Brain microvascular endothelial cell (primary cell): ENCODE results near the gene STAT6.

Experiments
- DNase-seq: peaks from one replicate; pipeline ENCODE4 v3.0.0-alpha.2; 2020
- H3K27ac ChIP-seq: fragments of 250-450 bp; sonication (Bioruptor Pico); 2 replicates; pipeline ENCODE4 v1.5.1; 2020; ENCODE audit warnings: mild to moderate bottlenecking, moderate library complexity
- H3K27me3 ChIP-seq: fragments of 250-450 bp; sonication (Bioruptor Pico); replicated peaks from 2 replicates; pipeline ENCODE4 v1.5.1; 2020; ENCODE audit warnings: mild to moderate bottlenecking
- H3K36me3 ChIP-seq: fragments of 250-450 bp; sonication (Bioruptor Pico); replicated peaks from 2 replicates; pipeline ENCODE4 v1.5.1; 2020; ENCODE audit warnings: mild to moderate bottlenecking
- H3K4me3 ChIP-seq: 2 replicates; pipeline ENCODE4 v1.5.1; 2011; ENCODE audit warnings: low read depth, mild to moderate bottlenecking, control low read depth, low read length, moderate library complexity
- in situ Hi-C: cut with HindIII; loops from 2 replicates; pipeline ENCODE4 v1.10.0; 2017; ENCODE audit warnings: low sequenced_read_pairs, low pct_ligation_motif_present
- TF ChIP-seq, protein P1 (sequence below): IDR thresholded peaks from 2 replicates; pipeline ENCODE4 v1.5.1; 2011; ENCODE audit warnings: low read depth, mild to moderate bottlenecking, moderate library complexity, low read length, control low read depth, inconsistent platforms; ENCODE audit errors: missing control alignments

Gene STAT6

DNA sequence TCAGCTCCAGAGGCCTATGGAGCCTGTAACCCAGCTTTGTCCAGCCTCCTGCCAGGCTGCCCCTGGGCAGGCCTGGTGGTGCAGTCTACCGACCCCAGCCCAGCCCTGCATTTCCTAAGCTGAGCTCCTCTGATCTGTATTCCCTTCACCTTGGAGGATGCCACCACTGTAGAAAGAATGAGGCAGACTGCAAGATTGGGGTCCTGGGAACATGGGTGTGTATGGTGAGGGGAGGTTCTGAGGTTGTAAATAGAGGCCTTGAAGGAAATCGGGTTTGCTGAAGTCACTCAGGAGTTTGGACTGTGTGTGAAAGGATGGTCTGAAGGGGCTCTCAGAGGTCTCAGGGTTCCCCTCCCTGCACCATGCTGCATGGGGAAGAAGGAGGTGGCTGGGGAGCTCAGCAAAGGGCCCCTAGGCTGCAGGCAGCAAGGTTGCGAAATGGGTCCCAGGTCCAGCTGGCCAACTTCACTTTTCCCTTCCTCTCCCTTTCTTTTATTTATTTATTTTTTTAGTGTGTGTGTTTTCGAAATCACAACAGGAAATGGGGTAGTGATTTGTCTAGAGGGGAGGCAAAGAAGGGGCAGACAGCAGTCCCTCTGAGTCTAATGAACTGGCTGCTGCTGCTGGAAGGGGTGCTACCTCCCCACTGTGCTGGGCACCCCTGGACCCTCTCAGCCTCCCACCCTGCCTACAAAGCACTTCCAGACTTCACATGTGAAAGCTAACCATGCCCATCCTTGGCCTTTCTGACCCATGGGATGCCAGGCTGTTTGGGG lies 37.5 kb upstream of the STAT6 start:
- H3K27ac ChIP-seq, result peak overlapping the region; percentile 44
- peaks cover 59% of the 10 kb centered on the region for H3K36me3 ChIP-seq
- TF ChIP-seq, protein P1, sequence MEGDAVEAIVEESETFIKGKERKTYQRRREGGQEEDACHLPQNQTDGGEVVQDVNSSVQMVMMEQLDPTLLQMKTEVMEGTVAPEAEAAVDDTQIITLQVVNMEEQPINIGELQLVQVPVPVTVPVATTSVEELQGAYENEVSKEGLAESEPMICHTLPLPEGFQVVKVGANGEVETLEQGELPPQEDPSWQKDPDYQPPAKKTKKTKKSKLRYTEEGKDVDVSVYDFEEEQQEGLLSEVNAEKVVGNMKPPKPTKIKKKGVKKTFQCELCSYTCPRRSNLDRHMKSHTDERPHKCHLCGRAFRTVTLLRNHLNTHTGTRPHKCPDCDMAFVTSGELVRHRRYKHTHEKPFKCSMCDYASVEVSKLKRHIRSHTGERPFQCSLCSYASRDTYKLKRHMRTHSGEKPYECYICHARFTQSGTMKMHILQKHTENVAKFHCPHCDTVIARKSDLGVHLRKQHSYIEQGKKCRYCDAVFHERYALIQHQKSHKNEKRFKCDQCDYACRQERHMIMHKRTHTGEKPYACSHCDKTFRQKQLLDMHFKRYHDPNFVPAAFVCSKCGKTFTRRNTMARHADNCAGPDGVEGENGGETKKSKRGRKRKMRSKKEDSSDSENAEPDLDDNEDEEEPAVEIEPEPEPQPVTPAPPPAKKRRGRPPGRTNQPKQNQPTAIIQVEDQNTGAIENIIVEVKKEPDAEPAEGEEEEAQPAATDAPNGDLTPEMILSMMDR, result no peak
- H3K4me3 ChIP-seq, result no peak overlapping the region
- no peaks in the 10 kb centered on the region for H3K27me3 ChIP-seq
- no peak for DNase-seq
- in situ Hi-C loops, result no loop called here

DNA sequence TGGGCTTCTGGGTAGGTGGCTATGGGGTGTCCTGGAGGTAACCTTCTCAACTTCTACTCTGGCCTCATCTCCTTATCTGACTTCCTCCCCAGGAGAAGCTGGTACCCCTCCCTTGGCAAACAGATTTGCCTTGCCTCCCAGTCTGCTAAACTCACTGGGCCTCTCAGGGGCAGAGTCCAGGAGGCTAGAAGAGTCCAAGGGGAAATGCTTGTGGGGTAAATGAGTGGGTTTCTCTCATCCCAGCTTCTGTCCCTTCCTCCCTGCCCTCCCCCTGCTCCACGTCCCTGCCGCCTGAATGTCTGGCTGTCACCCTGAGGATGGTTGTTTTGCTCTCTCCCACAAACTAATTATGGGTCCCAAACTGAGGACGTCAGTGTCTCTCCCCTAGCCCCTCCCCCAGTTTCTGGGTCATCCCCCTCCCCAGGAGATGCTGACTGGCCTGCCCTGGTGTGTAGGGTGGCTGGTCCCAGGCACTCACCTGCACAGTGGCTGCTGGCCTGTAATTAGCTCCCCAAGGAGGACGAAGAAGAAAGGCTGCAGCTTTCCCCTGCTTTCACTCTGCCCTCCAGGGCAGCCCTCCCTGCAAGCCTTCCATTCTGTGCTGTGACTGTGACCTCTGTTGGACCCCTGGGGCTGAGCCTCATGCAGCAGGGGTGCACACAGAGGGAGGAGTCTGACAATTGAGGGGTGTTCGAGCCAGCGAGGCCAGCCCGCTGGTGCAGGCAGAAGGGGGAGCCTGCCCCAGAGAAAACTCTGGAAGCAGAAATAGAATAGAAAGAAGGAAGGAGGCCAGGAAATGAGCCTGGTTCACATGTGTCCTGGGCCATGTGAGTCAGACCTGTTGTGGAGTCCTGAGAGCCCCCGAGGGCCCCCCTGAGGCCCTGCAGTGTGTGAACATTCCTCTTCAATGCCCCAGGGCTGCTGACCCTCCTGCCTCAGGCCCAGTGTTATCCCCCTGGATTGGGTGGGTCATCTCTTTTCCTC lies 36.1 kb upstream of the STAT6 start, which contains the start of gene LRP1-AS:
Gene LRP1-AS, minus strand, starts transcription at position 659 of the 984 bp plus-strand sequence.
- peak within 1 kb of the TSS; percentile 18 for H3K27ac ChIP-seq
- H3K27me3 ChIP-seq, result no peaks in the 10 kb centered on the region
- in situ Hi-C loops, result no loop called here
- DNase-seq, result peak; percentile 32
- peaks cover 66% of the 10 kb centered on the region for H3K36me3 ChIP-seq
- TF ChIP-seq, protein P1, result no peak
- H3K4me3 ChIP-seq, result no peak within 1 kb of the TSS

DNA sequence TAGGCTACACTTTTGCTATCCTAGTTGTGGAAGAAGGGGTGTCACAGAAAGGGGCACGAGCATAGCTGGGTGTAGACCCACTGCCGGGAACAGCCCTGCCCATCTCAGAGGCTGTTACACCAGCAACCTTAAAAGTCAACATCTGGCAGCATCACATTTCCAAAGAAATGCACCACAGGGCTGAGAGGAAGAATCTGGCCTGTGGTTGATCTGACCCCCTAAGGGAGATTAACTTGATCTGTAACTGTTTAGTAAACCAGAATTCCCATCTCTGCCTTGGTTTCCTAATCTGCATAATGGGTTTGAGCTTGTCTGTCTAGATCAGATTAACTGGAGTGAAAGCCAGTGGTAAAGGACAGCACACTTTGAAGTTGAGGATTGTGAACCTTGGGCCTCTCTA lies 34.9 kb upstream of the STAT6 start:
- TF ChIP-seq, protein P1, result no peak
- H3K27me3 ChIP-seq, result no peaks in the 10 kb centered on the region
- peaks cover 73% of the 10 kb centered on the region for H3K36me3 ChIP-seq
- H3K27ac ChIP-seq, result no peak overlapping the region
- no peak for DNase-seq
- H3K4me3 ChIP-seq, result no peak overlapping the region
- in situ Hi-C loops, result no loop called here

DNA sequence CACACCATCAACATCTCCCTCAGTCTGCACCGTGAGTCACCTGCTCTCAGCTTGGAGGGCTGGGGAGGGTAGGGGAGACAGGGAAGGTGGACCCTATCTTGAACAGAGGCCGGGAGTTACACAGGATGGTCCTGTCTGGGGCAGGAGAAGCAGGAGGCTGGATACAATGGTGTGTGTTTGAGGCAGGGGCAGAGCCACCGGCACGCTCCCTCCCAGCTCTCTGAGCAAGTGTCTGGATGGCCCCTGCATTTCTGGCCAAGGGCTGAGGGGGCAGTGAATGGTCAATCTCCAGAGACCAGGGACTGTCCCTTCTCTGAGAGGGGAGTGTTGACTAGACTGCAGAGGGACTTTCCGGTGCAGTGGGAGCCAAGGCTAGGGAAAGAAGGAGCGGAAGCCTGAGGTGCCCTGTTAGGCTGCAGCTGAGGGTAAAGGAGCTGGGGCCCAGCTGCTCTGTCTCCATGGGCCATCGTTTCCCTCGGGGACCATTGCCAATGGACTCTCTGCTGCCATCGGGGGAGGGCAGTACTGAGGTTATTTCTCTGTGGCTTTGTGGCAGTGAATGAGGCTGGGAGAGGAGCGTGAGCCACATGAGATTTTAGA lies 34.4 kb upstream of the STAT6 start:
- in situ Hi-C loops, result no loop called here
- no peak overlapping the region for H3K27ac ChIP-seq
- no peak for DNase-seq
- no peak overlapping the region for H3K4me3 ChIP-seq
- H3K27me3 ChIP-seq, result no peaks in the 10 kb centered on the region
- TF ChIP-seq, protein P1, result no peak
- peaks cover 73% of the 10 kb centered on the region for H3K36me3 ChIP-seq

DNA sequence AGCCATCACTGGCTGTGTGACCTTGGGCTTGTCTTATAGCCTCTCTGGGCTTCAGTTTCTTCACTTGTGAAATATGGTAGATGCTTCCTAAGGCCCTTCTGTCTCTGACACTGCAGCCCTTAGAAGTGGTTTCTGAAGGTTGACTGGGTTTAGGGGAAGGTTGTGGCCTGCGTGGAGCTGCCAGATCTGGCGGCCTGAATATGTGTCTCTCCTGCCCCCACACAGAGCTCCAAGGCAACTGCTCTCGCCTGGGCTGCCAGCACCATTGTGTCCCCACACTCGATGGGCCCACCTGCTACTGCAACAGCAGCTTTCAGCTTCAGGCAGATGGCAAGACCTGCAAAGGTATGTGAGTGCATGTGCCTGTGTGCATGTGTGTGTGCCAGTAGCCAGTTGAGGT lies 32.3 kb upstream of the STAT6 start:
- TF ChIP-seq, protein P1, result no peak
- in situ Hi-C loops, result no loop called here
- H3K4me3 ChIP-seq, result no peak overlapping the region
- no peak for DNase-seq
- no peak overlapping the region for H3K27ac ChIP-seq
- H3K27me3 ChIP-seq, result no peaks in the 10 kb centered on the region
- peaks cover 81% of the 10 kb centered on the region for H3K36me3 ChIP-seq
